ENCODE data around the gene RNF13.

DNA sequence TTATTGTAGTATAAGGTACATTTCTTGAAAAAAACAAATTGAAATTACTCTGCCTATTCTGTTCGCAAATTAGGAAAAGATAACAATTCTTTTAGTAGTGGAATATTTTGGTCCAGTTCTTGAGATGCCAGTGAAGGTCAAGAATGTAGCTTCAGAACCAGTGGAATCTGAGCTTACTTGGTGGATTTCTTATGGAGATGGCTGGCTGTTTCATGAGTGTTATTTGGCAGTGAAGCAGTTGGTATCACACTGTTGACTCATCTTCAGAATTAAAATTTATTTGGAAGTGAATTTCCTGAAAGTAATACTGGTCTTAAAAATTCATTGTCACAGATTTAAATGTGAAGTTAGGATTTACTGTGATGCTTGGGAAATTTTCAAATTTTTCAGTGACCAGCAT lies 19.1 kb downstream of the RNF13 start:
- TF ChIP-seq, protein P1, sequence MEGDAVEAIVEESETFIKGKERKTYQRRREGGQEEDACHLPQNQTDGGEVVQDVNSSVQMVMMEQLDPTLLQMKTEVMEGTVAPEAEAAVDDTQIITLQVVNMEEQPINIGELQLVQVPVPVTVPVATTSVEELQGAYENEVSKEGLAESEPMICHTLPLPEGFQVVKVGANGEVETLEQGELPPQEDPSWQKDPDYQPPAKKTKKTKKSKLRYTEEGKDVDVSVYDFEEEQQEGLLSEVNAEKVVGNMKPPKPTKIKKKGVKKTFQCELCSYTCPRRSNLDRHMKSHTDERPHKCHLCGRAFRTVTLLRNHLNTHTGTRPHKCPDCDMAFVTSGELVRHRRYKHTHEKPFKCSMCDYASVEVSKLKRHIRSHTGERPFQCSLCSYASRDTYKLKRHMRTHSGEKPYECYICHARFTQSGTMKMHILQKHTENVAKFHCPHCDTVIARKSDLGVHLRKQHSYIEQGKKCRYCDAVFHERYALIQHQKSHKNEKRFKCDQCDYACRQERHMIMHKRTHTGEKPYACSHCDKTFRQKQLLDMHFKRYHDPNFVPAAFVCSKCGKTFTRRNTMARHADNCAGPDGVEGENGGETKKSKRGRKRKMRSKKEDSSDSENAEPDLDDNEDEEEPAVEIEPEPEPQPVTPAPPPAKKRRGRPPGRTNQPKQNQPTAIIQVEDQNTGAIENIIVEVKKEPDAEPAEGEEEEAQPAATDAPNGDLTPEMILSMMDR (IDR thresholded peaks at IDR 0.05; ENCODE audit: insufficient read depth, low read length, poor library complexity, severe bottlenecking), result no peak
- no peak for TF ChIP-seq EZH2phosphoT487 (conservative IDR thresholded peaks at IDR 0.05; ENCODE audit: low read length)
